CD4-positive, alpha-beta memory T cell (primary cell): ENCODE measurements around the gene TUNAR. TPM values are rescaled to one million over a fixed set of nuclear protein-coding genes. Genes with fewer than 3 reads are reported as not detected.

Experiments
- CTCF ChIA-PET: fragments of 350-600 bp; sonication (Branson Sonifier 250); formaldehyde crosslinking; loops from one replicate; lab custom pipeline; 2021; ENCODE audit warnings: inconsistent platforms; ENCODE audit not compliant: partially characterized antibody; lab: Charles Lee
- POLR2A ChIA-PET: fragments of 350-600 bp; sonication (Branson Sonifier 250); formaldehyde crosslinking; loops from one replicate; lab custom pipeline; 2021; ENCODE audit not compliant: partially characterized antibody; lab: Charles Lee
- DNase-seq, 5 donors: peaks; one replicate each; pipeline versions ENCODE4 v3.0.0 to v3.0.0-alpha.2; 2020 to 2022; ENCODE audit warnings: mixed read lengths in 1 of 5
- H3K27ac ChIP-seq: one replicate; pipeline ENCODE4 v1.7.0; 2013; ENCODE audit warnings: low read depth, low read length
- H3K27me3 ChIP-seq: 2 replicates; pipeline ENCODE4 v1.7.0; 2013; ENCODE audit warnings: mild to moderate bottlenecking, low read length, moderate library complexity; ENCODE audit not compliant: insufficient read depth
- H3K36me3 ChIP-seq: 2 replicates; pipeline ENCODE4 v1.7.0; 2013; ENCODE audit warnings: mild to moderate bottlenecking, low read length, moderate library complexity; ENCODE audit not compliant: insufficient read depth
- H3K4me1 ChIP-seq: 2 replicates; pipeline ENCODE4 v1.7.0; 2013; ENCODE audit warnings: mild to moderate bottlenecking, low read length, moderate library complexity; ENCODE audit not compliant: insufficient read depth
- H3K4me3 ChIP-seq, 2 donors: one replicate each; pipeline ENCODE4 v1.7.0; 2013; ENCODE audit warnings: low read length in 2 of 2, mild to moderate bottlenecking in 1 of 2
- H3K9me3 ChIP-seq, 2 donors: one replicate each; pipeline ENCODE4 v1.7.0; 2013; ENCODE audit warnings: low read length in 2 of 2, control low read depth in 1 of 2; ENCODE audit not compliant: control insufficient read depth in 1 of 2
- H3K27ac Mint-ChIP-seq, 7 donors: one replicate each; pipeline ENCODE4 v1.8.0; 2020 to 2021; ENCODE audit warnings: mixed read lengths in 7 of 7, mild to moderate bottlenecking in 6 of 7, inconsistent platforms in 3 of 7, moderate library complexity in 3 of 7
- H3K27me3 Mint-ChIP-seq, 2 donors: one replicate each; pipeline ENCODE4 v1.8.0; 2020 to 2021; ENCODE audit warnings: mixed read lengths in 2 of 2
- H3K36me3 Mint-ChIP-seq, 2 donors: one replicate each; pipeline ENCODE4 v1.8.0; 2020 to 2021; ENCODE audit warnings: mixed read lengths in 2 of 2, inconsistent platforms in 1 of 2, mild to moderate bottlenecking in 1 of 2
- H3K4me1 Mint-ChIP-seq, 4 donors: one replicate each; pipeline ENCODE4 v1.8.0; 2020 to 2021; ENCODE audit warnings: mixed read lengths in 4 of 4, mild to moderate bottlenecking in 1 of 4
- H3K4me3 Mint-ChIP-seq, 8 donors: one replicate each; pipeline ENCODE4 v1.8.0; 2020 to 2021; ENCODE audit warnings: mixed read lengths in 8 of 8, mild to moderate bottlenecking in 7 of 8, moderate library complexity in 6 of 8, inconsistent platforms in 3 of 8
- H3K9me3 Mint-ChIP-seq, 8 donors: one replicate each; pipeline ENCODE4 v1.8.0; 2020 to 2021; ENCODE audit warnings: mixed read lengths in 8 of 8, mild to moderate bottlenecking in 5 of 8, inconsistent platforms in 3 of 8, moderate library complexity in 1 of 8
- intact Hi-C: fragments of 100-400 bp; cut with micrococcal nuclease; formaldehyde crosslinking; loops from one replicate; pipeline ENCODE4 v1.15.1; 2023
- polyA plus RNA-seq, 2 donors: library from polyadenylated mRNA; unstranded; fragments of 300-500 nt; fragmentation: Illumina TruSeq; gene quantifications; one replicate each; pipeline ENCODE4 v1.2.3, GENCODE V29; 2021
- total RNA-seq, 2 experiments: library from RNA; stranded (reverse); gene quantifications; one replicate each; pipeline ENCODE4 v1.2.3, GENCODE V29; 2021

TUNAR gene
- total and polyA plus RNA-seq, 4 experiments from 2014 or later: not detected

DNA sequence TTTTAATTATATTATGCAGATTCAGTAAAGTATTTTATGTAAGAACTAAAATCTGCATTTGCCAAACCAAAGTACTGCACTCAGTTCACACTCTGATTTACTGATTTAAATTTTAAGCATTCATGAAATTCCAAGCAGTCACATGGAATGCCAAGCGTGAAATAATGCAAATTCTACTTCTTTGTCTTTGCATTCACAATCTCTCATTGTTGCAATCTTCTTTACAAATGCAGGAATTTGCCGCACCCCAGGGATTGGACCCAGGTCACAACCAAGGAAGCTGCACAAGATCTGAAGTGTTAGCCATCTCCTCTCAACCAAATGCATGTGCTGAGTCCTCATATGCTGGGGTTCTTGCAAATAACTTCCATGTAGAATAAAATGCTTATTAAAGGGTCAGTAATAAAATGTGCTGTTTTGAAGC, 71.9 kb downstream of the TUNAR start:
- H3K27ac ChIP-seq: no peak overlapping the region
- CTCF ChIA-PET: interaction anchor here (1.2 kb wide), 1 partner anchor 45 kb away, joined by 3 read pairs; no protein-coding TSS in a partner anchor
- H3K4me3 ChIP-seq: no peak overlapping the region
- no peaks in the 10 kb centered on the region for H3K4me1 Mint-ChIP-seq
- no peaks in the 10 kb centered on the region for H3K27me3 ChIP-seq
- POLR2A ChIA-PET: no interaction called here
- no peaks in the 10 kb centered on the region for H3K4me1 ChIP-seq
- intact Hi-C loops: no loop called here
- no peak overlapping the region for H3K27ac Mint-ChIP-seq
- H3K9me3 Mint-ChIP-seq: peaks cover 0 to 5% (median 2%) of the 10 kb centered on the region in 8 donors
- H3K36me3 ChIP-seq: no peaks in the 10 kb centered on the region
- no peaks in the 10 kb centered on the region for H3K9me3 ChIP-seq
- no peaks in the 10 kb centered on the region for H3K36me3 Mint-ChIP-seq
- no peak overlapping the region for H3K4me3 Mint-ChIP-seq
- DNase-seq: no peak
- peaks cover 23 to 29% of the 10 kb centered on the region in 2 donors for H3K27me3 Mint-ChIP-seq

GRCh38 chr14:95951359-95951758, 74.7 kb downstream of the TUNAR start:
- DNase-seq: no peak
- Histone ChIP-seq H3K9me3 (no peaks in the 10 kb centered on the region), H3K27ac (no peak overlapping the region), H3K36me3 (no peaks in the 10 kb centered on the region), H3K4me3 (no peak overlapping the region), H3K4me1 (no peaks in the 10 kb centered on the region), H3K27me3 (no peaks in the 10 kb centered on the region)
- Mint-ChIP-seq H3K27ac (no peak overlapping the region), H3K4me3 (no peak overlapping the region), H3K27me3 (peaks cover 19 to 39% of the 10 kb centered on the region in 2 donors), H3K36me3 (no peaks in the 10 kb centered on the region), H3K4me1 (no peaks in the 10 kb centered on the region), H3K9me3 (peaks cover 0 to 6% (median under 1%) of the 10 kb centered on the region in 8 donors)
- CTCF ChIA-PET: no interaction called here
- intact Hi-C loops: no loop called here
- POLR2A ChIA-PET: no interaction called here

DNA sequence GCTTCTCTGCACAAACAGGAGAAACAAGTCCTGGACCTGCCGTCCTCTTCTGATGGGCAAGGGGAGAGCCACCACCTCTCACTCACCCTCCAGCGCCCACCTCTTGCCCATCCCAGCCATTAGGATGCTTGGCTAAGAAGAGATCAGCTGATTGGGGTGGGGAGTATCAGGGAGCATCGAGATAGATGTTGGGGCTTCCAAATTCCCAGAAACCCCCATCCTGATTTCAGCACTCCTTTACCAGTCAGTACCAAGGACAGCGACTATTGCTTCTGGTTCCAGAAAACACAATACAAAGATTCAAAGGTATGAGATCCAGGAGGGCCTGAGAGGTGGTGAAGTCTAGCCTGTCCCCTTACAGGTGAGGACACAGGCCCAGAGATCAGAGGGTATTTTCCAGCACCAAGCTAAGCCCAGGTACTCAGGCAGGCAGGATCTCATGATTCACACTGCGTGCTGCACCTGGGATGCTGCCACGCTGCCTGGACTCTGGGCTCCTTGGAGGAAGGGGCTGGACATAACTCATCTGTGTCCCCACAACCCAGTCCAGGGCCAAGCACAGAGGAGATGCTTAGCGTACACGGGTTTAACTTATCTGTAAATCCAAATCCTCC, 76.6 kb downstream of the TUNAR start:
- no peak overlapping the region for H3K4me3 Mint-ChIP-seq
- no peaks in the 10 kb centered on the region for H3K4me1 Mint-ChIP-seq
- H3K27ac Mint-ChIP-seq: no peak overlapping the region
- H3K4me3 ChIP-seq: no peak overlapping the region
- no peak overlapping the region for H3K27ac ChIP-seq
- H3K36me3 Mint-ChIP-seq: no peaks in the 10 kb centered on the region
- no peaks in the 10 kb centered on the region for H3K27me3 ChIP-seq
- H3K27me3 Mint-ChIP-seq: peaks cover 22 to 42% of the 10 kb centered on the region in 2 donors
- POLR2A ChIA-PET: no interaction called here
- no peaks in the 10 kb centered on the region for H3K36me3 ChIP-seq
- intact Hi-C loops: no loop called here
- DNase-seq: no peak
- CTCF ChIA-PET: no interaction called here
- H3K4me1 ChIP-seq: no peaks in the 10 kb centered on the region
- peaks cover 0 to 6% (median under 1%) of the 10 kb centered on the region in 8 donors for H3K9me3 Mint-ChIP-seq
- no peaks in the 10 kb centered on the region for H3K9me3 ChIP-seq

DNA sequence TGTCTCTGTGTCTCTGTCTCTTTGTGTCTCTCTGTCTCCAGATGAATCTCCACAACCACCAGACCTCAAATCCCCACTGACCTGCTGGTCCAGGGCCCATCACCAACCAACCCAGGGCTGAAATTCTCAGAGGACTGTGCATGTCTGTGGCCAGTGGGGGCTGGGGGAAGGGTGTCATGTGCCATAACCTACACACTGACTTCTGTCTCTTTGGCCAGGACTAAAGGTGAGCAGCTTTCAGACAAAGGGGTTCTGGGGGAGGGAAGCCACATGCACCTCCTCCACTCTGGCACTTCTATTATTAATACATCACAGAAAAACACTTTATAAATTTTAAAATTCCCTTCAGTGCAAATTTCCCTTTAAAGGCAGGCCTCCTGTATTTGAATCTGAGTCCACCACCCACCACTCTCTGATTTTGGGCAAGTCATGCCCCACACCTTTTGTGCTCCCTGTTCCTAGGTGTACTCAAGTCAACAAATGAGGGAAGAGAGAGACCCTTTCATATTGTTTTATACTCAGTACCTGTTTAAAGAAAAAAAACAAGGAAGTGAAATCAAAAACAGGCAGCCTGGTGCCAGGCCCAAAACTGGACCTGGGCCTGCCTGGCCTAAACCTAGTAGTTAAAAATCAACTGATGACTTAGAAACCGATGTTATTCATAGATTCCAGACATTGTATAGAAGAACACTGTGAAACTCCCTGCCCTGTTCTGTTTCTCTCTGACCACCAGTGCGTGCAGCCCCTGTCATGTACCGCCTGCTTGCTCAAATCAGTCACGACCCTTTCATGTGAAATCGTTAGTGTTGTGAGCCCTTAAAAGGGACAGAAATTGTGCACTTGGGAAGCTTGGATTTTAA, 80.2 kb downstream of the TUNAR start:
- Histone ChIP-seq H3K27me3 (no peaks in the 10 kb centered on the region), H3K27ac (no peak overlapping the region), H3K36me3 (no peaks in the 10 kb centered on the region), H3K4me1 (no peaks in the 10 kb centered on the region), H3K9me3 (no peaks in the 10 kb centered on the region), H3K4me3 (no peak overlapping the region)
- Mint-ChIP-seq H3K27ac (no peak overlapping the region), H3K9me3 (peaks cover 0 to 4% (median under 1%) of the 10 kb centered on the region in 8 donors), H3K36me3 (no peaks in the 10 kb centered on the region), H3K27me3 (peaks cover 22 to 38% of the 10 kb centered on the region in 2 donors), H3K4me1 (no peaks in the 10 kb centered on the region), H3K4me3 (no peak overlapping the region)
- ChIA-PET POLR2A (no interaction called here), CTCF (no interaction called here)
- intact Hi-C loops: no loop called here
- no peak for DNase-seq

- Mint-ChIP-seq H3K36me3 (no peaks in the 10 kb centered on the region), H3K27ac (no peak overlapping the region), H3K27me3 (peaks cover 13 to 28% of the 10 kb centered on the region in 2 donors), H3K4me3 (no peak overlapping the region), H3K4me1 (no peaks in the 10 kb centered on the region), H3K9me3 (peaks cover 0 to 2% (median 0%) of the 10 kb centered on the region in 8 donors)
- Histone ChIP-seq H3K4me3 (no peak overlapping the region), H3K36me3 (no peaks in the 10 kb centered on the region), H3K4me1 (no peaks in the 10 kb centered on the region), H3K27ac (no peak overlapping the region), H3K27me3 (no peaks in the 10 kb centered on the region), H3K9me3 (no peaks in the 10 kb centered on the region)
- CTCF ChIA-PET: no interaction called here
- DNase-seq: no peak
- intact Hi-C loops: no loop called here
- POLR2A ChIA-PET: no interaction called here
Observed at GRCh38 chr14:95958105-95958504, 81.5 kb downstream of the TUNAR start.

DNA sequence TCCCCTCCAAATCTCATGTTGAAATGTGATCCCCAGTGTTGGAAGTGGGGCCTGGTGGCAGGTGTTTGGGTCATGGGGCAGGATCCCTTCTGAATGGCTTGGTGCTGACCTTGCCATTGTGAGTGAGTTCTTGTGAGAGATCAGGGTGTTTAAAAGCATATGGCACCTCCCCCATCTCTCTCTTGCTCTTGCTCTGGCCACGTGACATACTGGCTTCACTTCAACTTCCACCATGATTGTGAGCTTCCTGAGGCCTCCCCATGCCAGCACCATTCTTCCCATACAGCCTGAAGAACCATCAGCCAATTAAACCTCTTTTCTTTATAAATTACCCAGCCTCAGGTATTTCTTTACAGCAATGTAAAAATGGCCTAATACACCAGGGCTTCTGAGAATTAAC, 82.7 kb downstream of the TUNAR start:
- no peak overlapping the region for H3K4me3 Mint-ChIP-seq
- peaks cover 0 to 2% (median 0%) of the 10 kb centered on the region in 8 donors for H3K9me3 Mint-ChIP-seq
- Histone ChIP-seq H3K27ac (no peak overlapping the region), H3K4me1 (no peaks in the 10 kb centered on the region), H3K27me3 (no peaks in the 10 kb centered on the region), H3K36me3 (no peaks in the 10 kb centered on the region), H3K4me3 (no peak overlapping the region), H3K9me3 (no peaks in the 10 kb centered on the region)
- intact Hi-C loops: no loop called here
- ChIA-PET CTCF (no interaction called here), POLR2A (no interaction called here)
- no peak overlapping the region for H3K27ac Mint-ChIP-seq
- H3K36me3 Mint-ChIP-seq: no peaks in the 10 kb centered on the region
- no peak for DNase-seq
- H3K27me3 Mint-ChIP-seq: peaks cover 11 to 20% of the 10 kb centered on the region in 2 donors
- no peaks in the 10 kb centered on the region for H3K4me1 Mint-ChIP-seq

GRCh38 chr14:95961481-95961880, 84.8 kb downstream of the TUNAR start:
- H3K27me3 Mint-ChIP-seq: peaks cover 9 to 16% of the 10 kb centered on the region in 2 donors
- CTCF ChIA-PET: no interaction called here
- no peaks in the 10 kb centered on the region for H3K4me1 Mint-ChIP-seq
- Histone ChIP-seq H3K4me3 (no peak overlapping the region), H3K27me3 (no peaks in the 10 kb centered on the region), H3K36me3 (no peaks in the 10 kb centered on the region), H3K9me3 (no peaks in the 10 kb centered on the region), H3K27ac (no peak overlapping the region), H3K4me1 (no peaks in the 10 kb centered on the region)
- POLR2A ChIA-PET: no interaction called here
- H3K36me3 Mint-ChIP-seq: no peaks in the 10 kb centered on the region
- no peak overlapping the region for H3K4me3 Mint-ChIP-seq
- intact Hi-C loops: no loop called here
- no peak overlapping the region for H3K27ac Mint-ChIP-seq
- H3K9me3 Mint-ChIP-seq: peaks cover 0 to 2% (median 0%) of the 10 kb centered on the region in 8 donors
- no peak for DNase-seq
